ENCODE data around the gene ARHGAP15.

ARHGAP15 gene

DNA sequence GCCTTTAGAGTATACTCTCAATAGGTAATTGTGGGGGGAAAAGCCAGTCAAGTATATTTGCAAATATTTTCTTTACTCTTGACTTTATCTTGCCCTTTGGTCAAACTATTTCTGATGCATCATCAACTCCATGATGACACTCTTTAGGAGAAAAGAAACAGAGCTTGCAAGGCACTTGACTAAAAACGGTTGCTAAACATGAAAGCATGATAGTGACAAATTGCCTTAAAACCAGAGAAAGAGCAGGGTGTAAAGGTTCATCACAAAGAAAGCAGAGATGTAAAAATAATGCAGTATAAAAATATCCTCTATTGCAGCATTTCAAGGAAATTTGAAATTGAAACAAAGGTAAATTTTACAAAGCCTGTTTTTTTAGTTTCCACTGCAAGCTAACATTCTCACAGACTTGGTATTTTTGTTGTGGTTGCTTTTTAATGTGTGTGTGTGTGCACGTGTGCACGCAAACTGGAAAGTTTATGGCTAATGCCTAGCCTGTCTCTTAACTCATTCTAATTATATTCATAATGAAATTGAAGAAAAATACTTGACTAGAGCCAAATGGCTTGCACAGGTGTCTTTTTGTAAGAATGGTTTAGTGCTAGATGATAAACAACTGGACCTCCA is 503.6 kb downstream of the ARHGAP15 start:
- DNase-seq (ENCODE audit: low read depth) = no peak

- no peak for DNase-seq (ENCODE audit: low read depth)
Observed at GRCh38 chr2:143633419-143633818, 504.2 kb downstream of the ARHGAP15 start.

GRCh38 chr2:143635302-143635701 is 506.1 kb downstream of the ARHGAP15 start:
- no peak for DNase-seq (ENCODE audit: low read depth)

DNA sequence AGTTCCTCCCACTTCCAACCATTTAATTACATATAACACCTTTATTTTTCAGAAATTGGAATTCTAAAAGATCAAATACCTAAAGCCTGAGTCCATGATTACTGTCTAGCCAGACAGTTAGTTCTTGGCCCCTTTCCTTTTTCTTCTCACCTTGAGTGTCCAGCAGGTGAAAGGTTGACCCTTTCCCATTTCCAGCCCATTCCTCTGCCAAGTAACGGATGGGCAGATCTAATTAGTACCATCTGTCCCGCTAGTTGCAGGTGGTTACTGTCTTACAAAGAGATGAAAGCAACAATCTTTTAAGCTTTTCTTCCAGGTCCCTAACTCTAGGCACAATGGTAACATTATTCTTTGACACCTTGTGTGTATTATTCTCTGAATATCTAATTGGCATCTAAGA is 506.7 kb downstream of the ARHGAP15 start:
- no peak for DNase-seq (ENCODE audit: low read depth)

DNA sequence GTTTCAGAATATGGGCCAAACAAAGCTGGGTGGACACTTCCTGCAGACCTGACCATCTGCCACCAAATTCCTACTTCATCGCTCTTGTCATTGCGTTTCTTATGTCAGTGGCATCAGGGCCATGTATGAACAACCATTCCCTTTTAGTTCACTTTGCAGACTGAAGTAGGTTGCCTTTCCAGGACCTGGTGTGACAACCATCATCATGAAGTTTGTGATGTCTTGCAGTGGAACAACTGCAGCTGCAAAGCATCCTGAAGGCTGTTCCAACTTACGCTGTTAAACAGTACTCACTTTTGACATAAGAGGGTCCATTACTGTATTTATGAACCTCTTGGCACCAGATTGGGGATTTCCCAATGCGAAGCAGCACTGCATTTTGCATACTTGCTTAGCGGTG is 511.6 kb downstream of the ARHGAP15 start:
- DNase-seq (ENCODE audit: low read depth) = no peak

- no peak for DNase-seq (ENCODE audit: low read depth)
Observed at GRCh38 chr2:143645921-143646645, 516.9 kb downstream of the ARHGAP15 start.

- no peak for DNase-seq (ENCODE audit: low read depth)
Observed at GRCh38 chr2:143649226-143649740, 520.1 kb downstream of the ARHGAP15 start.

DNA sequence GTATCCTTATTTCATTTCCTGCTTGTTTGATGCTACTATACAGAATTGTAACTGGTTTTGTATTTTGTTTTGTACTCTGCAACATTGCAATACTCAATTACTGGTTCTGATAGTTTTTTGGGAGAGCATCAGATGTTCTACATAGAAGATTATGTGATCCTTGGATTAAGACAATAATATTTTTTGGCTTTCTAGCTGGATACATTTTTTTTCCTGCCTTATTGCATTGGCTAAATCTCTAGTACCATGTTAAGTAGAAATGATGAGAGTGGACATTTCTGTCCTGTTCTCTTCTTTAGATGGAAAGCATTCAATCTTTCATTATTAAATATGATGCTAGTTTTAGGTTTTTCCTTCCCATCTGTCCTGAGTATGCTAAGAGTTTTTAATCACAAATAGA is 523.5 kb downstream of the ARHGAP15 start:
- no peak for DNase-seq (ENCODE audit: low read depth)

GRCh38 chr2:143668234-143668633 is 539.0 kb downstream of the ARHGAP15 start:
- DNase-seq (ENCODE audit: low read depth) = no peak

- no peak for DNase-seq (ENCODE audit: low read depth)
Observed at GRCh38 chr2:143674051-143674450, 544.8 kb downstream of the ARHGAP15 start.

DNA sequence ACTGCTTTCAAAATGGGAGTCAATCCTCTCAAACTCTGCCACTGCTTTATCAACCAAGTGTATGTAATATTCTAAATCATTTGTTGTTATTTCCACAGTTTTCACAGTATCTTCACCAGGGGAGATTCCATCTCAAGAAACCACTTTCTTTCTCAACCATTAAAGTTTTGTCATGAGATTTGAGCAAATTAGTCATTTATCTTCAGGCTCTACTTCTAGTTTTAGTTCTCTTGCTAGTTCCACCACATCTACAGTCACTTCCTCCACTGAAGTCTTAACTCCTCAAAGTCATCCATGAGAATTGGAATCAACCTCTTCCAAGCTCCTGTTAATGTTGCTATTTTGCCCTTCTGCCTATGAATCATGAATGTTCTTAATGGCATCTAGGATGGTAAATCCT is 545.8 kb downstream of the ARHGAP15 start:
- DNase-seq (ENCODE audit: low read depth) = no peak

- DNase-seq (ENCODE audit: low read depth) = no peak
Observed at GRCh38 chr2:143679617-143680016, 550.4 kb downstream of the ARHGAP15 start.

DNA sequence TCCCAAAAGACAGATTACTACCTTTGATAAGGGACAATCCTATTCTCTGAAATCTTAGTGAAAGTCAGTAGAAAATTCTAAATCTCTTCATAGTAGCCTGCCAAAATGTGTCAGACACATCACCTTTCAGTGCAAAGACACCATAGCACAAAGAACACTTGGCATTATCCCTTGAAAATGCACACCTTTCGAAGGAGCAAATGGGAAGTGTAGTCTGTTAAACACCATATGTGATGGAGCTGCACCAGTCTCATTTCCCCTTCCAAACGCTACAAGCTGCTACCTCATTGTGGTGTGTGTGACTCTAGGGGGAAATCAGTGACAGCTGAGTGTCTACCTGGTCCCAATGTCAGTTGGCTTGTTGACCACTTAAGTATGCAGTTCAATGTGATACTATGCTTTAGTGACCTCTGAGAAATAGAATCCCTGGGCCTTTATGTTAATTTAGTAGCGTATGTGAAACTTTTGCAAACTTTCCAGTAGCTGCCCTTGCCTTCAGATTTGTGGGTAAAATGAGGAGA is 551.7 kb downstream of the ARHGAP15 start:
- no peak for DNase-seq (ENCODE audit: low read depth)

GRCh38 chr2:143682436-143683055 is 553.3 kb downstream of the ARHGAP15 start:
- DNase-seq (ENCODE audit: low read depth) = no peak

- no peak for DNase-seq (ENCODE audit: low read depth)
Observed at GRCh38 chr2:143683977-143684376, 554.8 kb downstream of the ARHGAP15 start.

GRCh38 chr2:143684551-143685320 is 555.5 kb downstream of the ARHGAP15 start:
- no peak for DNase-seq (ENCODE audit: low read depth)

DNA sequence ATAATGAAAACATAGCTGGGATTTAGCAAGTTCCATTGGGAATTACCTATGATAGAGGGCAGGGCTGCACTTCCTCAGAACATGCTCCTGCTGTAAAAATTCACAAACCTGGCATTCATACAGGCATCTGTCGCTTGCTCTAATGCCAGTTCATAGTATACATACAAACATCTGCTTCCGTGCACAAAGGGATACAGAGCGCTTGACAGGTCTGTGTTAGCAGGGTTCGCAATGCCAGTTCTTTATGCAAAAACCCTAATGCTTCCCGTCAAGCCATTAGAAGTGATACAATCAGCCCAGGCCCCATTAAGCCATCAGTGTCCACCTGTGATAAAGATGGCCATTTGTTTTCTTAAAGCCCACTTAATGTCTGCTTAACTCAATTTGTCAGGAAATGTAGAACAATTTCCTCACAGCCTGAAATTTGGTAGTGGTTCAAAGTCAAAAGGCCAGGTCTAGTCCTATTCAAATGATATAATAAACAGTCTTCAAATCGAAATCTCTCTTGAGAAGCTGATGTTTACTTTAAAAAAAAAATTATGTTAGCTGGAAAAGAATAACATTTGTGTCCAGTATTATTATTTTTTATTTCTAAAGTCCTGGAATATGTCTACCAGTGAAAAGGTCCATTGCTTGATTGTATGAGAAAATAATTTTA is 556.3 kb downstream of the ARHGAP15 start:
- no peak for DNase-seq (ENCODE audit: low read depth)

DNA sequence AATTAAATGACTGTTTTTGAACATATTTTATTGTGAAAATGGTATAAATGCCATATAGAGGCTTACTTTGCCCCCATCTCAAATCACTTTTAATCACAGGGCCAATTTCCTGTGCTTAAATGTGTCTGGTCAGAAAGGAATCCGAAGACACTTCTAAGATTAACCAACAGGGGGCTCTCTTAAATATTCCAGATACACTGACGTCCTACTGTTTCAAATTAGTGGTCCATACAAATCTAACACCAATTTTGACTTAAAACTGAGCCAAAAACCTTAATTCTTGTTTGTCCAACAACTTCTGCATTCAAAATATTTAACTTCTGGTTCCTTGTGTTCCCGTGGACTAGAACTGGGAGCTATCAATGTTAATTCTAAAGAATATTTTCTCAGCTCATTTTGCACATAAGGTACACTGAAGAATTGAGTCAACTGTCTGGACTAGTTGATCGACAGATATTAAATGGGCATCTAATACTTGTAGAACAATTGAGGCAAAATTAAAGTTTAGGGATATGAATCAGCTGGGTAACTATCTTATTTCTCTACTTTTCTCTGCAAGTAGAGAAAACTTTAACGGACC is 557.5 kb downstream of the ARHGAP15 start:
- DNase-seq (ENCODE audit: low read depth) = no peak

DNA sequence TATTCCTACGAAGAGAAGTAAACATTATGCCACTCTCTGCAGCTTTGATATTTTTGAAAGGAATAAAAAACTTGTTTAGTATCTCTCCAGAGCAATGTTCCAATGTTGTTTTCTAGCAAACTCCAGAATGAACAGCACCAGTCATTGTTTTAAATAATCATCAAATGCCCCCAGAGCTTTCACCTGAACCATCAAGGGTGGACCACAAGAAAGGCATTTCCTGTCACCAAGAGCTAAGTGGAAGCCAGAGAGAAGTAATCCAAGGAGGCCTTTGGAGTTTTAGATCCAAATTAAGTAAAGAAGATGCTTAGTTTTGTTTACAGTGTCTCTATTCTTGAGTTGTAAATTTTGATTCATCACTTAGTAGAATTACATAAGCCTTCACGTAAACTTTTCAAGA is 559.0 kb downstream of the ARHGAP15 start:
- DNase-seq (ENCODE audit: low read depth) = no peak

DNA sequence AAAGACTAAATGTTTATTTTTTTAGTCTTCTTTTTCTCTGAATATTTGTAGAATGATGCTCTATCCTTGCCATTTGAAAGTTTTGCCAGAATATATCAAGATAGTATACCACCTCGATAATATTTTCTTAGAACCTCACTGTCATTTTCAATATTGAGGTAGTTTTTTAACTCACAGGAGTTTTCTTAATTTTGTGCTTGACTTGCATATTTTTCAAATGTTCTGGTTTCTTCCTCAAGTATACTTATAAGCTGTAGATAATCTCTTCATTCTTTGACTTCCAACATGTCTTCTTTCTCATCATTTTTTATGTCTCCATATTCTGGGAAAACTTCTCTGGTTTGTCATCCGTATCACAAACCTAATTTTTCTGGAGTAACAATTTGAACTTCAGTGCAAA is 559.6 kb downstream of the ARHGAP15 start:
- no peak for DNase-seq (ENCODE audit: low read depth)

GRCh38 chr2:143689541-143689940 is 560.3 kb downstream of the ARHGAP15 start:
- no peak for DNase-seq (ENCODE audit: low read depth)
